Dendritic cell treated with granulocyte-macrophage colony-stimulating factor and Interleukin-4, amounts not matched to agents 40 ng/mL and 50 ng/mL, for 4 days (primary cell): ENCODE data around the gene ZBTB46.

ENCODE experiments used
- H3K27ac Mint-ChIP-seq: one replicate; pipeline ENCODE4 v1.8.0; 2022; ENCODE audit warnings: mild to moderate bottlenecking, mixed read lengths
- H3K27me3 Mint-ChIP-seq: one replicate; pipeline ENCODE4 v1.8.0; 2022; ENCODE audit warnings: mild to moderate bottlenecking, mixed read lengths
- H3K36me3 Mint-ChIP-seq: one replicate; pipeline ENCODE4 v1.8.0; 2022; ENCODE audit warnings: low read depth, mixed read lengths
- H3K4me1 Mint-ChIP-seq: one replicate; pipeline ENCODE4 v1.8.0; 2022; ENCODE audit warnings: low read depth, mixed read lengths
- H3K4me3 Mint-ChIP-seq: one replicate; pipeline ENCODE4 v1.8.0; 2022; ENCODE audit warnings: mild to moderate bottlenecking, moderate library complexity, mixed read lengths
- H3K9me3 Mint-ChIP-seq: one replicate; pipeline ENCODE4 v1.8.0; 2022; ENCODE audit warnings: mixed read lengths
- intact Hi-C: fragments of 100-400 bp; cut with micrococcal nuclease; formaldehyde crosslinking; loops from one replicate; pipeline ENCODE4 v1.15.0; 2022

ZBTB46 gene

GRCh38 chr20:63738687-63739129 lies 92.4 kb downstream of the ZBTB46 start:
- Mint-ChIP-seq H3K36me3 (peaks cover 24% of the 10 kb centered on the region), H3K27me3 (peaks cover 35% of the 10 kb centered on the region), H3K27ac (no peak overlapping the region), H3K4me1 (peaks cover 48% of the 10 kb centered on the region), H3K4me3 (peak overlapping the region; percentile 50), H3K9me3 (no peaks in the 10 kb centered on the region)
- intact Hi-C loops, result no loop called here

DNA sequence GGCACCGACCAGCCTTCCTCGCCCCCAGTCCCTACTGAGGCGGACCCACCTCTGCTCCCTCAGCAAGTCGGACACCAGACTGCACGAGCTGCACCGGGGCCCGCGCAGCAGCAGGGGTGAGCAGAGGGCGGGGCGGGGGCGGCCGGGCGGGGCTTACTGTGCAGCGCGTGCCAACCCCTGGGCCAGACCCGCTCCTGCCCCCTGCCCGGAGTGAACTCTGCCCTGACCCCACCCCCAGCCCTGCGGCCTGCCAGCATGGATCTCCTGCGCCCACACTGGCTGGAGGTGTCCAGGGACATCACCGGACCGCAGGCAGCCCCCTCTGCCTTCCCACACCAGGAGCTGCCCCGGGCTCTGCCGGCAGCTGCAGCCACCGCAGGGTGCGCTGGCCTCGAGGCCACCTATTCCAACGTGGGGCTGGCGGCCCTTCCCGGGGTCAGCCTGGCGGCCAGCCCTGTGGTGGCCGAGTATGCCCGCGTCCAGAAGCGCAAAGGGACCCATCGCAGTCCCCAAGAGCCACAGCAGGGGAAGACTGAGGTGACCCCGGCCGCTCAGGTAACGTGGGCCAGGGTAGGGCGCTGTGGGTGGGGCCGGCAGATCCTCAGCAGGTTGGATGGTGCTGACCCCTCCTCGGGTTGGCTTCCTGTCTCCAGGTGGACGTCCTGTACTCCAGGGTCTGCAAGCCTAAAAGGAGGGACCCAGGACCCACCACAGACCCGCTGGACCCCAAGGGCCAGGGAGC lies 92.9 kb downstream of the ZBTB46 start:
- Mint-ChIP-seq H3K27ac (no peak overlapping the region), H3K4me3 (peak overlapping the region; percentile 50), H3K9me3 (no peaks in the 10 kb centered on the region), H3K4me1 (peaks cover 48% of the 10 kb centered on the region), H3K36me3 (peaks cover 18% of the 10 kb centered on the region), H3K27me3 (peaks cover 35% of the 10 kb centered on the region)
- intact Hi-C loops, result no loop called here

GRCh38 chr20:63737695-63737944 lies 93.4 kb downstream of the ZBTB46 start:
- intact Hi-C loops, result no loop called here
- peaks cover 48% of the 10 kb centered on the region for H3K4me1 Mint-ChIP-seq
- no peak overlapping the region for H3K27ac Mint-ChIP-seq
- no peak overlapping the region for H3K4me3 Mint-ChIP-seq
- peaks cover 35% of the 10 kb centered on the region for H3K27me3 Mint-ChIP-seq
- H3K36me3 Mint-ChIP-seq, result peaks cover 13% of the 10 kb centered on the region
- H3K9me3 Mint-ChIP-seq, result no peaks in the 10 kb centered on the region

- peaks cover 35% of the 10 kb centered on the region for H3K27me3 Mint-ChIP-seq
- peaks cover 48% of the 10 kb centered on the region for H3K4me1 Mint-ChIP-seq
- H3K27ac Mint-ChIP-seq, result no peak overlapping the region
- H3K4me3 Mint-ChIP-seq, result no peak overlapping the region
- H3K36me3 Mint-ChIP-seq, result peaks cover 7% of the 10 kb centered on the region
- no peaks in the 10 kb centered on the region for H3K9me3 Mint-ChIP-seq
- intact Hi-C loops, result no loop called here
These were observed 94.0 kb downstream of the ZBTB46 start for GRCh38 chr20:63736893-63737694.

GRCh38 chr20:63735859-63736718 lies 95.0 kb downstream of the ZBTB46 start, which contains the start of gene LIME1:
Gene LIME1 (plus strand): TSS chr20:63736664. CDS start chr20:63737550, 886 bp downstream.
- intact Hi-C loops, result no loop called here
- Mint-ChIP-seq H3K9me3 (no peaks in the 10 kb centered on the region), H3K27ac (peak within 1 kb of the TSS; percentile 11), H3K4me1 (peaks cover 40% of the 10 kb centered on the region), H3K27me3 (peaks cover 35% of the 10 kb centered on the region), H3K36me3 (no peaks in the 10 kb centered on the region), H3K4me3 (peak within 1 kb of the TSS; percentile 37)

GRCh38 chr20:63734946-63735858 lies 95.9 kb downstream of the ZBTB46 start:
- intact Hi-C loops, result no loop called here
- H3K27me3 Mint-ChIP-seq, result peaks cover 35% of the 10 kb centered on the region
- no peaks in the 10 kb centered on the region for H3K9me3 Mint-ChIP-seq
- peaks cover 35% of the 10 kb centered on the region for H3K4me1 Mint-ChIP-seq
- H3K4me3 Mint-ChIP-seq, result no peak overlapping the region
- peak overlapping the region; percentile 11 for H3K27ac Mint-ChIP-seq
- H3K36me3 Mint-ChIP-seq, result no peaks in the 10 kb centered on the region

GRCh38 chr20:63734111-63734945 lies 96.7 kb downstream of the ZBTB46 start:
- H3K27ac Mint-ChIP-seq, result no peak overlapping the region
- no peak overlapping the region for H3K4me3 Mint-ChIP-seq
- no peaks in the 10 kb centered on the region for H3K9me3 Mint-ChIP-seq
- no peaks in the 10 kb centered on the region for H3K36me3 Mint-ChIP-seq
- H3K27me3 Mint-ChIP-seq, result peaks cover 35% of the 10 kb centered on the region
- peaks cover 38% of the 10 kb centered on the region for H3K4me1 Mint-ChIP-seq
- intact Hi-C loops, result no loop called here

GRCh38 chr20:63733579-63734081 lies 97.4 kb downstream of the ZBTB46 start:
- H3K27ac Mint-ChIP-seq, result no peak overlapping the region
- H3K36me3 Mint-ChIP-seq, result no peaks in the 10 kb centered on the region
- peaks cover 33% of the 10 kb centered on the region for H3K27me3 Mint-ChIP-seq
- H3K4me1 Mint-ChIP-seq, result peaks cover 38% of the 10 kb centered on the region
- H3K4me3 Mint-ChIP-seq, result no peak overlapping the region
- intact Hi-C loops, result no loop called here
- H3K9me3 Mint-ChIP-seq, result no peaks in the 10 kb centered on the region

GRCh38 chr20:63733117-63733516 lies 97.9 kb downstream of the ZBTB46 start:
- Mint-ChIP-seq H3K9me3 (no peaks in the 10 kb centered on the region), H3K27ac (no peak overlapping the region), H3K27me3 (peaks cover 28% of the 10 kb centered on the region), H3K36me3 (no peaks in the 10 kb centered on the region), H3K4me1 (peaks cover 38% of the 10 kb centered on the region), H3K4me3 (no peak overlapping the region)
- intact Hi-C loops, result no loop called here

DNA sequence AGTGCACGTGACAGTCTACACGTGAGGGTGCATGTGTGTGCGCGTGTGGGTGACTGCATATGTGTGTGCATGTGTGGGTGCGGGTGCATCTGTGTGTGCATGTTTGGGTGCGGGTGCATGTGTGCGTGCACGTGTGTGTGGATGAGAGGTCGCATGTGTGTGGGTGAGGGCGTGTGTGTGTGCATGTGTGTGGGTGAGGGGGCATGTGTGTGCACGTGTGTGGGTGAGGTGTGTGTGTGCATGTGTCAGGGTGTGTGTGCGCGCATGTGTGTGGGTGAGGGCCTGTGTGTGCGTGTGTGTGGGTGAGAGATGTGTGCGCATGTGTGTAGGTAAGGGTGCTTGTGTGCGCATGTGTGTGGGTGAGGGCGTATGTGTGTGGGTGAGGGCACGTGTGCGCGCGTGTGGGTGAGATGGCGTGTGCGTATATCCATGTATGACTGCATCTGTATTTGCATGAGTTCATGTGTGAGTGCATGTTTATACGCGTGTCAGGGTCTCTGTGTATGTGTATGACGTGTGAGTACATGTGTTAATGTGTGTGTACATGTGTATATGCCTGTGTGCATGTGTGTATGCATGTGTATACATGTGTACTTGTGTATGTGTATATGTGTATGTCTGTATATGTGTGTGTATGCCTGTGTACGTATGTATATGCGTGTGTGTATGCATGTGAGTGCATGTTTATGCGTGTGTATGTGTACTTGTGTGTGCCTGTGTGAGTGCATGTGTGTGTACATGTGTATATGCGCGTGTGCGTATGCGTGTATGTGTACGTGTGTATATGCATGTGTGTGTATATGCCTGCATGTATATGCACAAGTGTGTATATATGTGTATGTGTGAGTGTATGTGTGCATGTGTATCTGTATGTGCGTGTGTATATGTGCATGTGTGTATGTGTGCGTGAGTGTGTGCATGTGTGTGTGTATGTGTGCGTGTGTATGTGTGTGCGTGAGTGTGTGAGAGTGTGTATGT lies 98.7 kb downstream of the ZBTB46 start:
- Mint-ChIP-seq H3K4me1 (peaks cover 35% of the 10 kb centered on the region), H3K27me3 (peaks cover 25% of the 10 kb centered on the region), H3K27ac (no peak overlapping the region), H3K36me3 (no peaks in the 10 kb centered on the region), H3K4me3 (no peak overlapping the region), H3K9me3 (no peaks in the 10 kb centered on the region)
- intact Hi-C loops, result no loop called here

DNA sequence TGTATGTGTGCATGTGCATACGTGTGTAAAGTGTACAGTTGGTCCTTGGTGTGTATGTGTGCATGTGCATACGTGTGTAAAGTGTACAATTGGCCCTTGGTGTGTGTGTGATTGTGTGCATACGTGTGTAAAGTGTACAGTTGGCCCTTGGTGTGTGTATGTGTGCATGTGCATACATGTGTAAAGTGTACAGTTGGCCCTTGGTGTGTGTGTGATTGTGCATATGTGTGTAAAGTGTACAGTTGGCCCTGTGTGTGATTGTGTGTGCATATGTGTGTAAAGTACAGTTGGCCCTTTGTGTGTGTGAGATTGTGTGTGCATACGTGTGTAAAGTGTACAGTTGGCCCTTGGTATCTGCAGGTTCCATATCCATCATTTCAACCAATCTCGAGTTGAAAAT lies 99.7 kb downstream of the ZBTB46 start:
- H3K36me3 Mint-ChIP-seq, result peaks cover 8% of the 10 kb centered on the region

More for the DNA sequence above, 99.7 kb downstream of the ZBTB46 start:
- H3K4me3 Mint-ChIP-seq, result no peak overlapping the region
- H3K4me1 Mint-ChIP-seq, result peaks cover 25% of the 10 kb centered on the region
- H3K27me3 Mint-ChIP-seq, result peaks cover 16% of the 10 kb centered on the region
- intact Hi-C loops, result no loop called here
- no peaks in the 10 kb centered on the region for H3K9me3 Mint-ChIP-seq
- H3K27ac Mint-ChIP-seq, result no peak overlapping the region
